ENCODE data around the gene CPE.

DNA sequence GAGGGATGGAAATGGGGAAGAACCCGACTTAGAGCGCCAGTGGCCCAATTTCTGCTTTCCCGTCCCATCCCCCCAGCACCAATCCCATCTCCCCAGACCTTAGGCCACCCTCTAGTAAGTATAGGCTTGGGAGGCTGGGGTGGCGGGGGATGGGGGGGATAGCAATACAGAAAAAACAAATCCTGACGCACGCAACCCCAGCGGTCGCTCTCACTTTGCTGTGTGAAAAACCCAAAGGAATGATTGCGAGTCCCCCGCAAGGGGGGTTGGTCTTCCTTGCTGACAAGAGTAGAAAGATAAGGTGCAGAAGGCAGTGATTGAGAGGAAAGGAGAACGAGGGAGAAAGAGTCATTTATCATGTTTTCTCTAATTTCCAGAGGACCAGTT lies 863 bp downstream of the CPE start:
- TF ChIP-seq CTCF (IDR thresholded peaks at IDR 0.05) (no peak), POLR2AphosphoS5 (IDR thresholded peaks at IDR 0.05) (no peak), POLR2A (IDR thresholded peaks at IDR 0.05) (no peak)
